Activated CD4-positive, alpha-beta T cell treated with anti-CD3 and anti-CD28 coated beads, Interleukin-2, amount 50 U/mL, for 16 hours (primary cell): ENCODE measurements around the gene IGF2BP3.
"Not testable (repeated sequence)": the region's sequence is repeated elsewhere in the genome, so short reads cannot be mapped to it uniquely, and the experiment has no call there.

Experiments used
- DNase-seq: peaks from one replicate; pipeline ENCODE4 v3.0.0-alpha.2; 2020

IGF2BP3 gene

GRCh38 chr7:23419160-23419559 is 51.1 kb downstream of the IGF2BP3 start:
- DNase-seq, result no peak

- DNase-seq, result no peak
Observed at GRCh38 chr7:23418046-23418445, 52.2 kb downstream of the IGF2BP3 start.

GRCh38 chr7:23415198-23415597 is 55.1 kb downstream of the IGF2BP3 start:
- no peak for DNase-seq

- no peak for DNase-seq
Observed at GRCh38 chr7:23410446-23411183, 59.7 kb downstream of the IGF2BP3 start.

- not testable (repeated sequence) for DNase-seq
Observed at GRCh38 chr7:23406564-23406963, 63.7 kb downstream of the IGF2BP3 start.

- no peak for DNase-seq
Observed at GRCh38 chr7:23405240-23405618, 65.1 kb downstream of the IGF2BP3 start.

GRCh38 chr7:23404546-23405239 is 65.6 kb downstream of the IGF2BP3 start:
- peak; percentile 35 for DNase-seq

GRCh38 chr7:23403970-23404369 is 66.3 kb downstream of the IGF2BP3 start:
- DNase-seq, result no peak

- not testable (repeated sequence) for DNase-seq
Observed at GRCh38 chr7:23398090-23398489, 72.2 kb downstream of the IGF2BP3 start.

- DNase-seq, result no peak
Observed at GRCh38 chr7:23397241-23397640, 73.0 kb downstream of the IGF2BP3 start.

- DNase-seq, result no peak
Observed at GRCh38 chr7:23396222-23397015, 73.9 kb downstream of the IGF2BP3 start.

- no peak for DNase-seq
Observed at GRCh38 chr7:23394488-23395171, 75.7 kb downstream of the IGF2BP3 start.

- no peak for DNase-seq
Observed at GRCh38 chr7:23393636-23394035, 76.7 kb downstream of the IGF2BP3 start.

- no peak for DNase-seq
Observed at GRCh38 chr7:23389701-23390100, 80.6 kb downstream of the IGF2BP3 start.

- DNase-seq, result no peak
Observed at GRCh38 chr7:23387583-23387982, 82.7 kb downstream of the IGF2BP3 start.

GRCh38 chr7:23385140-23385539 is 85.2 kb downstream of the IGF2BP3 start:
- DNase-seq, result no peak

GRCh38 chr7:23383225-23383624 is 87.1 kb downstream of the IGF2BP3 start:
- no peak for DNase-seq

GRCh38 chr7:23380961-23381360 is 89.3 kb downstream of the IGF2BP3 start:
- DNase-seq, result no peak

- DNase-seq, result no peak
Observed at GRCh38 chr7:23380556-23380955, 89.7 kb downstream of the IGF2BP3 start.

GRCh38 chr7:23378996-23379395 is 91.3 kb downstream of the IGF2BP3 start:
- no peak for DNase-seq

GRCh38 chr7:23377134-23377533 is 93.2 kb downstream of the IGF2BP3 start:
- DNase-seq, result peak; percentile 30

- peak; percentile 73 for DNase-seq
Observed at GRCh38 chr7:23373151-23374004, 96.9 kb downstream of the IGF2BP3 start.
